IMR-90 (cell line): ENCODE measurements around the gene SHC1. TPM values are rescaled to one million over a fixed set of nuclear protein-coding genes. Genes with fewer than 3 reads are reported as not detected.

Experiments used
- ATAC-seq: fragments of 200-7000 bp; cut with Tn5 transposase; 2 replicates; pipeline ENCODE4 v1.9.1; 2020; ENCODE audit warnings: low read depth, mild to moderate bottlenecking, moderate library complexity
- BruUV-seq: library from RNA; stranded (reverse); fragments of 400-500 nt; replicated peaks from 2 replicates; lab custom pipeline; 2021; lab: Mats Ljungman, UMichigan
- CTCF ChIA-PET: fragments of 300-600 bp; formaldehyde crosslinking; extraction: SDS; loops from one replicate; lab custom pipeline; 2021; ENCODE audit warnings: antibody characterized with exemption; lab: Yijun Ruan, JAX
- POLR2A ChIA-PET: fragments of 300-600 bp; sonication (Branson Sonifier 250); formaldehyde crosslinking; loops from one replicate; lab custom pipeline; 2022; ENCODE audit warnings: antibody characterized with exemption; ENCODE audit not compliant: unreplicated experiment; lab: Charles Lee
- DNase-seq: peaks from one replicate; pipeline ENCODE4 v3.0.0; 2013
- H2AFZ ChIP-seq: replicated peaks from 2 replicates; pipeline ENCODE3; 2013; ENCODE audit warnings: low read length, mild to moderate bottlenecking; ENCODE audit not compliant: poor library complexity
- H2AK5ac ChIP-seq: 2 replicates; pipeline ENCODE4 v1.6.1; 2013; ENCODE audit warnings: low read depth, low read length, inconsistent platforms
- H2AK9ac ChIP-seq: replicated peaks from 2 replicates; pipeline ENCODE3; 2013; ENCODE audit warnings: mild to moderate bottlenecking, low read depth, low read length, moderate library complexity; ENCODE audit not compliant: poor library complexity
- H2BK120ac ChIP-seq: 2 replicates; pipeline ENCODE4 v1.6.1; 2013; ENCODE audit warnings: low read depth, low read length, inconsistent platforms
- H2BK15ac ChIP-seq: 3 replicates; pipeline ENCODE4 v1.6.1; 2013; ENCODE audit warnings: low read depth, low read length, inconsistent platforms
- H2BK20ac ChIP-seq: 2 replicates; pipeline ENCODE4 v1.6.1; 2013; ENCODE audit warnings: low read depth, mild to moderate bottlenecking, inconsistent platforms, low read length, moderate library complexity
- H2BK5ac ChIP-seq: 2 replicates; pipeline ENCODE4 v1.6.1; 2013; ENCODE audit warnings: mild to moderate bottlenecking, low read depth, low read length, inconsistent platforms; ENCODE audit not compliant: poor library complexity, severe bottlenecking
- H3K14ac ChIP-seq: replicated peaks from 2 replicates; pipeline ENCODE4 v1.6.1; 2013; ENCODE audit warnings: low read depth, low read length, inconsistent platforms
- H3K18ac ChIP-seq: 2 replicates; pipeline ENCODE4 v1.6.1; 2013; ENCODE audit warnings: low read depth, low read length, control low read depth
- H3K23ac ChIP-seq: 2 replicates; pipeline ENCODE4 v1.6.1; 2013; ENCODE audit warnings: low read depth, low read length, inconsistent platforms
- H3K27ac ChIP-seq: 2 replicates; pipeline ENCODE4 v1.5.1; 2013; ENCODE audit warnings: mild to moderate bottlenecking, control low read depth, low read length; ENCODE audit not compliant: insufficient read depth
- H3K27me3 ChIP-seq: 2 replicates; pipeline ENCODE4 v1.6.1; 2013; ENCODE audit warnings: low read length; ENCODE audit not compliant: control insufficient read depth, insufficient read depth
- H3K36me3 ChIP-seq: 2 replicates; pipeline ENCODE4 v1.6.1; 2013; ENCODE audit warnings: low read length, mixed read lengths; ENCODE audit not compliant: control insufficient read depth, insufficient read depth
- H3K4ac ChIP-seq: 2 replicates; pipeline ENCODE4 v1.6.1; 2013; ENCODE audit warnings: low read depth, low read length, inconsistent platforms
- H3K4me1 ChIP-seq: 2 replicates; pipeline ENCODE4 v1.6.1; 2013; ENCODE audit warnings: low read length, mixed read lengths; ENCODE audit not compliant: control insufficient read depth, insufficient read depth
- H3K4me2 ChIP-seq: 2 replicates; pipeline ENCODE4 v1.6.1; 2013; ENCODE audit warnings: low read depth, mild to moderate bottlenecking, control low read depth, low read length, moderate library complexity
- H3K4me3 ChIP-seq: 2 replicates; pipeline ENCODE4 v1.5.1; 2013; ENCODE audit warnings: low read depth, mild to moderate bottlenecking, control low read depth, low read length, moderate library complexity; ENCODE audit not compliant: insufficient read depth
- H3K56ac ChIP-seq: 2 replicates; pipeline ENCODE4 v1.6.1; 2013; ENCODE audit warnings: low read length, inconsistent platforms; ENCODE audit not compliant: insufficient read depth; ENCODE audit errors: extremely low read depth
- H3K79me1 ChIP-seq, 2 experiments: 2 replicates each; pipeline ENCODE4 v1.6.1; 2013; ENCODE audit warnings: low read length in 2 of 2, inconsistent platforms in 1 of 2, low read depth in 1 of 2
- H3K9ac ChIP-seq: 2 replicates; pipeline ENCODE4 v1.6.1; 2013; ENCODE audit warnings: low read depth, low read length, control low read depth
- H3K9me1 ChIP-seq: 2 replicates; pipeline ENCODE4 v1.6.1; 2013; ENCODE audit warnings: low read length, inconsistent platforms; ENCODE audit not compliant: insufficient read depth
- H3K9me3 ChIP-seq: 2 replicates; pipeline ENCODE4 v1.6.1; 2013; ENCODE audit warnings: low read length; ENCODE audit not compliant: control insufficient read depth, insufficient read depth
- H4K20me1 ChIP-seq: 2 replicates; pipeline ENCODE4 v1.6.1; 2013; ENCODE audit warnings: low read length, inconsistent platforms; ENCODE audit not compliant: insufficient read depth
- H4K5ac ChIP-seq: 2 replicates; pipeline ENCODE4 v1.6.1; 2013; ENCODE audit warnings: mild to moderate bottlenecking, low read depth, low read length, control low read depth
- H4K8ac ChIP-seq, 2 experiments: 2 replicates each; pipeline ENCODE4 v1.6.1; 2013; ENCODE audit warnings: low read depth in 2 of 2, low read length in 2 of 2, control low read depth in 1 of 2, inconsistent platforms in 1 of 2
- H4K91ac ChIP-seq: 2 replicates; pipeline ENCODE4 v1.6.1; 2013; ENCODE audit warnings: low read depth, low read length, inconsistent platforms; ENCODE audit not compliant: insufficient read depth
- CEBPB ChIP-seq: IDR thresholded peaks from 2 replicates; pipeline ENCODE4 v1.6.1; 2012; ENCODE audit warnings: low read depth, low read length, improper control_type of control experiment
- MAFK ChIP-seq: IDR thresholded peaks from 2 replicates; pipeline ENCODE4 v1.6.1; 2012; ENCODE audit warnings: low read depth, low read length, improper control_type of control experiment
- MAZ ChIP-seq: IDR thresholded peaks from 2 replicates; pipeline ENCODE4 v1.6.1; 2012; ENCODE audit warnings: low read depth, mild to moderate bottlenecking, low read length, improper control_type of control experiment, moderate library complexity, borderline replicate concordance
- POLR2A ChIP-seq: IDR thresholded peaks from 2 replicates; pipeline ENCODE4 v1.6.1; 2012; ENCODE audit warnings: mild to moderate bottlenecking, low read depth, low read length
- RCOR1 ChIP-seq: IDR thresholded peaks from 2 replicates; pipeline ENCODE4 v1.6.1; 2012; ENCODE audit warnings: mild to moderate bottlenecking, low read length, improper control_type of control experiment; ENCODE audit not compliant: insufficient replicate concordance
- WGBS, 2 experiments: methylation state at CpG; one replicate each; pipeline versions ENCODE4 v1.1.5 to v1.1.7; 2013; ENCODE audit warnings: missing lambda C conversion rate in 2 of 2; ENCODE audit not compliant: insufficient read length in 1 of 2; ENCODE audit errors: extremely low coverage in 2 of 2; 5-methylcytosine and 5-hydroxymethylcytosine counted together
- dilution Hi-C: fragments of 300-500 bp; cut with HindIII; formaldehyde crosslinking; loops from one replicate; pipeline ENCODE4 v1.14.3; 2018; ENCODE audit warnings: low sequenced_read_pairs; ENCODE audit not compliant: unreplicated experiment
- in situ Hi-C: fragments of 300-500 bp; cut with MboI; formaldehyde crosslinking; loops from 3 replicates; pipeline ENCODE4 v1.14.3; 2019; ENCODE audit warnings: low sequenced_read_pairs, inconsistent platforms, mixed read lengths
- intact Hi-C: fragments of 100-400 bp; cut with micrococcal nuclease; formaldehyde crosslinking; loops from 2 replicates; pipeline ENCODE4 v1.10.0; 2022
- microRNA-seq, 2 experiments: library from miRNA; stranded (forward) in 1 of 2; unstranded in 1 of 2; fragments of 10-50 nt in 1 of 2; fragments of <30 nt in 1 of 2; gene quantifications in 1 of 2; microRNA quantifications in 1 of 2; one replicate each; pipeline versions ENCODE3 to v1.1.0; 2013 to 2020; ENCODE audit not compliant: insufficient read depth in 1 of 2, insufficient read length in 1 of 2, unreplicated experiment in 1 of 2
- polyA plus RNA-seq, 3 experiments: library from polyadenylated mRNA; depleted of rRNA; stranded (reverse); fragments of >200 nt; gene quantifications; 2 replicates each; pipeline ENCODE4 v1.2.3, GENCODE V29; 2012; ENCODE audit warnings: low replicate concordance in 1 of 3
- small RNA-seq, 5 experiments: library from RNA; depleted of rRNA; stranded (forward); fragments of <200 nt; gene quantifications; one replicate each; pipeline ENCODE3, GENCODE V24; 2012
- total RNA-seq: library from RNA; depleted of rRNA; stranded (reverse); fragments of >200 nt; gene quantifications from 2 replicates; pipeline ENCODE4 v1.2.3, GENCODE V29; 2012; rRNA removed
- TF ChIP-seq, protein P1 (sequence below): fragments of 150-350 bp; IDR thresholded peaks from 2 replicates; pipeline ENCODE4 v1.6.1; 2017; ENCODE audit warnings: mild to moderate bottlenecking, antibody characterized with exemption, low read length, low read depth

SHC1 gene
- total and polyA plus RNA-seq, 2 of the 4 experiments (the other 2 are of a cell fraction), result 352 to 355 TPM

DNA sequence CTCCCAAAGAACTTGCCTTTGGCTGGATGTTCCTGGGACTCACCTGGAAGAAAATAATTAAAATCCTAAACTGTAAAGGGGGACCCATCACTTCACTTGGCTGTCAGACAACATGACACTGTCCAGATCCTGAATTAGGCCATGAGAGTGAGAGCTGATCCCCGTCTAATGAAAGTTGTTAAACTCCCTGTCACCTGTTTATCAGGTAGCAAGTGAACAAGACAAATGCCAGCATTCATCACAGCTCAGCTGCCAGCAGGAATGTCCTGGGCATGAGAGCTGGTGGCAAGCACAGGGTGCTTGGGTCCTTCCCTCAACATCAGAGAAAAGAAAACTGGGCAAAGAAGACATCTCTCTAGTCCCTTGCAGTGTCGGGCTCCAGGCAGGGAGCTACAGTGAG is 57.8 kb downstream of the SHC1 start:
- Histone ChIP-seq H3K56ac (no peak overlapping the region), H4K5ac (no peak overlapping the region), H2AFZ (no peak overlapping the region), H3K9ac (no peak overlapping the region), H3K14ac (no peak overlapping the region), H3K4me2 (no peak overlapping the region), H4K20me1 (no peaks in the 10 kb centered on the region), H2BK15ac (no peak overlapping the region), H3K27ac (no peak overlapping the region), H3K4me3 (no peak overlapping the region), H3K27me3 (peaks cover 30% of the 10 kb centered on the region), H3K18ac (no peak overlapping the region), H3K36me3 (no peaks in the 10 kb centered on the region), H2BK5ac (no peak overlapping the region), H2AK5ac (no peak overlapping the region), H4K91ac (no peak overlapping the region), H3K9me3 (peaks cover 15% of the 10 kb centered on the region), H3K79me1 (no peaks in the 10 kb centered on the region), H3K9me1 (no peaks in the 10 kb centered on the region), H2BK120ac (no peak overlapping the region), H3K23ac (no peak overlapping the region), H3K4ac (no peak overlapping the region), H3K4me1 (no peaks in the 10 kb centered on the region), H4K8ac (no peak overlapping the region), H2BK20ac (no peak overlapping the region), H2AK9ac (no peak overlapping the region)
- dilution Hi-C loops (no loop called here), in situ Hi-C loops (no loop called here), intact Hi-C loops (no loop called here)
- DNase-seq (no peak), ATAC-seq (no peak)
- ChIA-PET POLR2A (no interaction called here), CTCF (no interaction called here)
- BruUV-seq, result no TSS peak
- WGBS, 2 experiments, result no CpG with 5 or more reads among the region's 2 CpGs
- TF ChIP-seq POLR2A, result no peak
- TF ChIP-seq RCOR1, result no peak
- TF ChIP-seq CEBPB, result no peak
- TF ChIP-seq, protein P1, sequence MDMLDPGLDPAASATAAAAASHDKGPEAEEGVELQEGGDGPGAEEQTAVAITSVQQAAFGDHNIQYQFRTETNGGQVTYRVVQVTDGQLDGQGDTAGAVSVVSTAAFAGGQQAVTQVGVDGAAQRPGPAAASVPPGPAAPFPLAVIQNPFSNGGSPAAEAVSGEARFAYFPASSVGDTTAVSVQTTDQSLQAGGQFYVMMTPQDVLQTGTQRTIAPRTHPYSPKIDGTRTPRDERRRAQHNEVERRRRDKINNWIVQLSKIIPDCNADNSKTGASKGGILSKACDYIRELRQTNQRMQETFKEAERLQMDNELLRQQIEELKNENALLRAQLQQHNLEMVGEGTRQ, result no peak
- TF ChIP-seq MAZ, result no peak
- no peak for TF ChIP-seq MAFK

Small RNA genes within 50 kb of the gene (microRNA-seq; reads per million reads assigned to microRNA genes)
- gene MIR4258 (ENCODE audit: insufficient read depth in 1 of 2, insufficient read length in 1 of 2, unreplicated experiment in 1 of 2), result 0 reads per million in 2 experiments
- not detected for gene RF00017 (ENCODE audit: insufficient read depth, insufficient read length)

Small RNA genes within 50 kb of the gene (small RNA-seq; reads per million reads assigned to genes)
- gene MIR4258, result 0 reads per million in 5 experiments
- 0 reads per million in 5 experiments for gene RF00017

Other genes starting within 250 kb of the SHC1 start
- gene KCNN3, start 100.5 kb downstream of the SHC1 start, total RNA-seq, result not detected in 2 replicates
- 0.02 and 0.07 TPM in 2 replicates for gene KCNN3, start 100.5 kb downstream of the SHC1 start, polyA plus RNA-seq (2012; rRNA removed)
- 7.2 and 9.0 TPM in 2 replicates for gene PMVK, start 34.0 kb downstream of the SHC1 start, total RNA-seq
- gene PMVK, start 34.0 kb downstream of the SHC1 start, polyA plus RNA-seq (2012; rRNA removed), result 28.1 and 31.8 TPM in 2 replicates
- 24.2 and 28.3 TPM in 2 replicates for gene PBXIP1, start 14.6 kb downstream of the SHC1 start, total RNA-seq
- gene PBXIP1, start 14.6 kb downstream of the SHC1 start, polyA plus RNA-seq (2012; rRNA removed), result 40.5 and 44.2 TPM in 2 replicates
- gene PYGO2, start 9.0 kb downstream of the SHC1 start, total RNA-seq, result 5.3 and 5.4 TPM in 2 replicates
- 12.3 and 14.8 TPM in 2 replicates for gene PYGO2, start 9.0 kb downstream of the SHC1 start, polyA plus RNA-seq (2012; rRNA removed)
- gene CKS1B, start 3.9 kb upstream of the SHC1 start, total RNA-seq, result 129 and 140 TPM in 2 replicates
- gene CKS1B, start 3.9 kb upstream of the SHC1 start, polyA plus RNA-seq (2012; rRNA removed), result 195 and 272 TPM in 2 replicates
- 19.7 and 26.3 TPM in 2 replicates for gene FLAD1, start 12.6 kb upstream of the SHC1 start, total RNA-seq
- 37.3 and 39.9 TPM in 2 replicates for gene FLAD1, start 12.6 kb upstream of the SHC1 start, polyA plus RNA-seq (2012; rRNA removed)
- not detected in 2 replicates for gene LENEP, start 22.8 kb upstream of the SHC1 start, total RNA-seq
- gene LENEP, start 22.8 kb upstream of the SHC1 start, polyA plus RNA-seq (2012; rRNA removed), result not detected in 2 replicates
- 7.2 and 7.7 TPM in 2 replicates for gene ZBTB7B, start 32.1 kb upstream of the SHC1 start, total RNA-seq
- gene ZBTB7B, start 32.1 kb upstream of the SHC1 start, polyA plus RNA-seq (2012; rRNA removed), result 17.4 and 22.4 TPM in 2 replicates
- not detected in 2 replicates for gene DCST2, start 63.0 kb upstream of the SHC1 start, total RNA-seq
- gene DCST2, start 63.0 kb upstream of the SHC1 start, polyA plus RNA-seq (2012; rRNA removed), result 0.14 and 0.30 TPM in 2 replicates
- not detected in 2 replicates for gene DCST1, start 63.1 kb upstream of the SHC1 start, total RNA-seq
- not detected in 2 replicates for gene DCST1, start 63.1 kb upstream of the SHC1 start, polyA plus RNA-seq (2012; rRNA removed)
- 25.6 and 29.7 TPM in 2 replicates for gene ADAM15, start 80.6 kb upstream of the SHC1 start, total RNA-seq
- gene ADAM15, start 80.6 kb upstream of the SHC1 start, polyA plus RNA-seq (2012; rRNA removed), result 52.4 and 65.6 TPM in 2 replicates
- 3.3 and 3.8 TPM in 2 replicates for gene EFNA4, start 93.0 kb upstream of the SHC1 start, total RNA-seq
- gene EFNA4, start 93.0 kb upstream of the SHC1 start, polyA plus RNA-seq (2012; rRNA removed), result 11.8 and 16.3 TPM in 2 replicates
- 0.56 and 0.72 TPM in 2 replicates for gene EFNA3, start 108.1 kb upstream of the SHC1 start, total RNA-seq
- 1.6 TPM in 2 replicates for gene EFNA3, start 108.1 kb upstream of the SHC1 start, polyA plus RNA-seq (2012; rRNA removed)
- gene EFNA1, start 157.1 kb upstream of the SHC1 start, total RNA-seq, result 0.28 and 0.90 TPM in 2 replicates
- 1.4 and 1.6 TPM in 2 replicates for gene EFNA1, start 157.1 kb upstream of the SHC1 start, polyA plus RNA-seq (2012; rRNA removed)
- gene SLC50A1, start 165.1 kb upstream of the SHC1 start, total RNA-seq, result 20.6 and 21.1 TPM in 2 replicates
- 19.5 and 20.8 TPM in 2 replicates for gene SLC50A1, start 165.1 kb upstream of the SHC1 start, polyA plus RNA-seq (2012; rRNA removed)
- 29.0 and 30.6 TPM in 2 replicates for gene DPM3, start 169.8 kb upstream of the SHC1 start, total RNA-seq
- gene DPM3, start 169.8 kb upstream of the SHC1 start, polyA plus RNA-seq (2012; rRNA removed), result 129 and 138 TPM in 2 replicates
- gene KRTCAP2, start 202.6 kb upstream of the SHC1 start, total RNA-seq, result 76.1 and 76.7 TPM in 2 replicates
- 189 and 232 TPM in 2 replicates for gene KRTCAP2, start 202.6 kb upstream of the SHC1 start, polyA plus RNA-seq (2012; rRNA removed)
- 2.3 and 2.5 TPM in 2 replicates for gene TRIM46, start 203.1 kb upstream of the SHC1 start, total RNA-seq
- gene TRIM46, start 203.1 kb upstream of the SHC1 start, polyA plus RNA-seq (2012; rRNA removed), result 6.2 and 6.9 TPM in 2 replicates
- gene THBS3, start 237.2 kb upstream of the SHC1 start, total RNA-seq, result 13.1 and 15.1 TPM in 2 replicates
- 28.3 and 30.4 TPM in 2 replicates for gene THBS3, start 237.2 kb upstream of the SHC1 start, polyA plus RNA-seq (2012; rRNA removed)
- gene MTX1, start 237.9 kb upstream of the SHC1 start, total RNA-seq, result 51.4 and 67.2 TPM in 2 replicates
- 73.7 and 73.9 TPM in 2 replicates for gene MTX1, start 237.9 kb upstream of the SHC1 start, polyA plus RNA-seq (2012; rRNA removed)